AG10803 (cell line): Measurements from ENCODE around the gene PTH1R.

Experiments
- DNase-seq: peaks from one replicate; pipeline ENCODE4 v3.0.0; 2010; ENCODE audit warnings: low read depth
- H3K4me3 ChIP-seq: 2 replicates; pipeline ENCODE4 v1.5.1; 2011; ENCODE audit warnings: mild to moderate bottlenecking, low read length, control low read depth
- CTCF ChIP-seq: conservative IDR thresholded peaks from 2 replicates; pipeline ENCODE4 v1.5.1; 2011; ENCODE audit warnings: mild to moderate bottlenecking, low read length, control low read depth, inconsistent platforms

The PTH1R gene

GRCh38 chr3:46849686-46850467, 27.6 kb upstream of the PTH1R start:
- no peak overlapping the region for H3K4me3 ChIP-seq
- no peak for DNase-seq
- TF ChIP-seq CTCF = no peak

- no peak for TF ChIP-seq CTCF
- no peak for DNase-seq
- no peak overlapping the region for H3K4me3 ChIP-seq
These were observed 27.1 kb upstream of the PTH1R start for GRCh38 chr3:46850468-46850779.

- H3K4me3 ChIP-seq = no peak overlapping the region
- no peak for DNase-seq
- TF ChIP-seq CTCF = no peak
These were observed 25.9 kb upstream of the PTH1R start for GRCh38 chr3:46851364-46852333.

GRCh38 chr3:46852334-46852720, 25.2 kb upstream of the PTH1R start:
- no peak overlapping the region for H3K4me3 ChIP-seq
- no peak for TF ChIP-seq CTCF
- DNase-seq = no peak

- TF ChIP-seq CTCF = no peak
- H3K4me3 ChIP-seq = no peak overlapping the region
These were observed 24.6 kb upstream of the PTH1R start for GRCh38 chr3:46852839-46853355.

GRCh38 chr3:46853441-46854415, 23.8 kb upstream of the PTH1R start:
- no peak for DNase-seq
- no peak for TF ChIP-seq CTCF
- H3K4me3 ChIP-seq = no peak overlapping the region

More at GRCh38 chr3:46852839-46853355, 24.6 kb upstream of the PTH1R start:
- no peak for DNase-seq
